GM19099 (cell line): ENCODE data around the gene SETD4.

Experiments used
- POLR2A ChIP-seq: IDR thresholded peaks from 3 replicates; pipeline ENCODE4 v1.6.1; 2011; ENCODE audit warnings: low read depth; ENCODE audit not compliant: insufficient read length; ENCODE audit errors: extremely low read depth

SETD4 gene

GRCh38 chr21:36068748-36069398 is 8.5 kb upstream of the SETD4 start:
- TF ChIP-seq POLR2A = no peak

GRCh38 chr21:36065497-36066036 is 5.2 kb upstream of the SETD4 start:
- no peak for TF ChIP-seq POLR2A

GRCh38 chr21:36064085-36064460 is 3.7 kb upstream of the SETD4 start:
- no peak for TF ChIP-seq POLR2A

GRCh38 chr21:36063375-36064084 is 3.2 kb upstream of the SETD4 start:
- no peak for TF ChIP-seq POLR2A

- TF ChIP-seq POLR2A = no peak
Measured at GRCh38 chr21:36061445-36061844, 1.1 kb upstream of the SETD4 start.

GRCh38 chr21:36059823-36060158 is 535 bp downstream of the SETD4 start:
- no peak for TF ChIP-seq POLR2A

GRCh38 chr21:36055551-36055950 is 4.8 kb downstream of the SETD4 start:
- TF ChIP-seq POLR2A = no peak

- TF ChIP-seq POLR2A = no peak
Measured at GRCh38 chr21:36053715-36054062, 6.6 kb downstream of the SETD4 start.

GRCh38 chr21:36052860-36053714 is 7.2 kb downstream of the SETD4 start:
- TF ChIP-seq POLR2A = no peak

GRCh38 chr21:36048357-36048756 is 12.0 kb downstream of the SETD4 start:
- no peak for TF ChIP-seq POLR2A

- TF ChIP-seq POLR2A = no peak
Measured at GRCh38 chr21:36047139-36047538, 13.2 kb downstream of the SETD4 start.

- TF ChIP-seq POLR2A = no peak
Measured at GRCh38 chr21:36045993-36046392, 14.3 kb downstream of the SETD4 start.

GRCh38 chr21:36044056-36044455 is 16.3 kb downstream of the SETD4 start:
- TF ChIP-seq POLR2A = no peak

- no peak for TF ChIP-seq POLR2A
Measured at GRCh38 chr21:36041910-36042309, 18.4 kb downstream of the SETD4 start.

- no peak for TF ChIP-seq POLR2A
Measured at GRCh38 chr21:36040389-36040788, 19.9 kb downstream of the SETD4 start.

- TF ChIP-seq POLR2A = no peak
Measured at GRCh38 chr21:36039861-36040260, 20.5 kb downstream of the SETD4 start.

GRCh38 chr21:36038701-36039497 is 21.4 kb downstream of the SETD4 start:
- TF ChIP-seq POLR2A = no peak
